Measurements from ENCODE around the gene DSCAML1.

DSCAML1 gene

DNA sequence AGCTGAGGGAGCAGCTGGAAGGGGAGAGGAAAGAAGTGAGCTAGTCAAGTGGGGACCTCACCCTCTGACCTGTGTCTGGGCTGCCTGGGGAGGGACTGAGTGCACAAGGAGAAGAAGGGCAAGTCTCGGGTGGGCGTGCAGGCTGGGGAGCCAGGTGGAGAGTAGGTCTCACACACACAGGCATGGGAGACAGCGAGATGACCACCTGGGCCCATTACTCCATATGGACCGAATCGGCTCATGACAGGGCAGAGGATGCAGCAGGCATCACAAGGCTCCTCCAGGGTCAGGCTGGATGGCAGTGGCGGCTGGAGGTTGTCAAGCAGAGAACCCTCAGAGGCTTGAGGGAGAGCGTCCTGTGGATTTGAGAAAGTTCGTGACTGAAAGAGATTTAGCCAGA is 405.8 kb downstream of the DSCAML1 start:
- Mint-ChIP-seq H3K4me1 (no peaks in the 10 kb centered on the region), H3K27me3 (no peaks in the 10 kb centered on the region), H3K27ac (no peak overlapping the region), H3K9me3 (no peaks in the 10 kb centered on the region), H3K4me3 (no peak overlapping the region), H3K36me3 (peaks cover 30% of the 10 kb centered on the region)

DNA sequence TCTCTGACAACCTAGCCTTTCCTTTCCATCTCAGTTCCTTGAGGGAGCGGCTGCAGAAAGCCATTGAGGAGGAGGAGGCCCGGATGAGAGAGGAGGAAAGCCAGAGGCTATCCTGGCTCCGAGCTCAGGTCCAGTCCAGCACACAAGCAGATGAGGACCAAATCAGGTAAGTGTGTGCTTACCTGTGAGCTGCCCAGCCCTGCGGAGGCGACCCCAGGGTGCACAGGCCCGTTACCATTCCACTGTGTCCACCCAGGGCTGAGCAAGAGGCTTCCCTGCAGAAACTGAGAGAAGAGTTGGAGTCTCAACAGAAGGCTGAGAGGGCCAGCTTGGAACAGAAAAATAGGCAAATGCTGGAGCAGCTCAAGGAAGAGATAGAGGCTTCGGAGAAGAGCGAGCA is 406.3 kb downstream of the DSCAML1 start:
- Mint-ChIP-seq H3K27me3 (no peaks in the 10 kb centered on the region), H3K27ac (no peak overlapping the region), H3K4me1 (no peaks in the 10 kb centered on the region), H3K36me3 (peaks cover 27% of the 10 kb centered on the region), H3K4me3 (no peak overlapping the region), H3K9me3 (no peaks in the 10 kb centered on the region)

DNA sequence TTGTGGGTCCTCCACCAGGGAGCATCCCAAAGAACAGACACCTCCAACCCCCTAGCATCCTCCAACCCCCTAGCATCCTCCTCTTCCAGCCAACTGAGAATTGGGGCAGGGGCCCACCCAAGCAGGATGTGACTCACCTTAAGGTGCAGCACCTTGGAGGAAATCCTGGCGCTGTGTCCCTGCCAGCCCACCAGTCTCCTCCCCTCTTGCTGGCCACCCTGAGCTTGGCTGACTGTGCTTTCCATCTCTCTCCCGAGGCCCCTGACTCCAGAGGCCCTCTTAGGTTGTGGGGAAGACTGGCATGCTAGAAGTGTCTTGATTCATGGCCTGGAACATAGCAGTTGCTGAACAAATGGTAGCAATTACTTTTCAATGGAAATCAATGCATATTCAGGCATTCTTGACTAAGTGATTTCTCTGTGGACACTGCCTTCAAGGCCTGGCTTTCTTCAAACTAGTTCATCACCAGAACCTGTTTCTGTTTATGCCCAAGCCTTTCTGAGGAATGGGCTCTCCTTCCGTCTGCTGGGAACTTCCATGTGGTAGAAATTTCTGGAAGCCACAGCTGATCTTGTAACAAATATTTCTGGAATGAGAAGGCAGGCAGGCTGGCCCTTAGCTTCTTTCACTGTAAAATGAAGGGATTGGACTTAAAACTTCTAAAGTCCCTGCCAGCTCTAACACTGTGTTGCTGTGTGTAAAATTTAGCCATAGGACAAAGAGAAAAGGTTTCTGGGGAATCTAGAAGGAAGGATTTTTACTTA is 408.8 kb downstream of the DSCAML1 start:
- Mint-ChIP-seq H3K36me3 (peaks cover 25% of the 10 kb centered on the region), H3K4me1 (no peaks in the 10 kb centered on the region), H3K4me3 (no peak overlapping the region), H3K9me3 (no peaks in the 10 kb centered on the region), H3K27me3 (no peaks in the 10 kb centered on the region), H3K27ac (no peak overlapping the region)

DNA sequence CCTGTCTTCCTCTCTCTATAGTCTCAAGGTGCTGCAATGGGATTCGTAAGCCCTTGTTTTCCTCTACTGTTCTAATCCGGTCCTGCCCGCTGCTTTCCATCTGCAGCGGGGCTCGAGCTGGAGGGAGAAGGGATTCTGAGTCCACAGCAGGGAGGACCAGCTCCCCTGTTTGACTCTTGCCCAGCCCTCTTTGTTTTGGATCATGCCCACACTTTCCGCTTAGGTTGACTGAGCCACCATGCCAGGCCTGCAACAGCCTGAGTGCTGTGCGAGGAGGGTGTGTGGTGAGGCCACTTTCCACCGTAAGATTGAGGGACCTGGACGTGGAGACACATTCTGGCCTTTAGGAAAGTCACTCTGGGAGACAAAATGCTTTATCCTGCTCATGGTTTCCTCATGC is 411.1 kb downstream of the DSCAML1 start:
- H3K27me3 Mint-ChIP-seq = no peaks in the 10 kb centered on the region
- no peak overlapping the region for H3K27ac Mint-ChIP-seq
- no peaks in the 10 kb centered on the region for H3K4me1 Mint-ChIP-seq
- peaks cover 20% of the 10 kb centered on the region for H3K36me3 Mint-ChIP-seq
- no peak overlapping the region for H3K4me3 Mint-ChIP-seq
- H3K9me3 Mint-ChIP-seq = no peaks in the 10 kb centered on the region

DNA sequence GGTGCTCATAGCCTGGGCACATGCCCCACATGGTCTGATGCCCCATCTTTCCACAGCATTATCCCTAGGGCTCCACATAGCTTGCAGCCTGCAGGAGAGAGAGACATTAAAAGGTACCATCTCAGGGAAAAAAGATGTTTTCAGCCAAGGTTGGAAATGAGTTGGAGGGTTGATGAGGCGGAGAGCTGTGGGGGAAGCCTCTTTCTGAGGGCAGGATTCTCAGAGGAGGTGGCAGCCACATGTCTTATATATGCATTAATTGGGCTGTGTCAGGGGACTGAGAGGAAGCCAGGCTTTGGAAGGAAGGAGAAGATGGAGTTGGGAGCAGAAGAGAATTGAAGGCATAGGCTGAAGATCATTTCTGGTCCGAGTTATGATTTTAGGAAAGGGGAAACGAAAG is 411.5 kb downstream of the DSCAML1 start:
- H3K27ac Mint-ChIP-seq = no peak overlapping the region
- no peaks in the 10 kb centered on the region for H3K4me1 Mint-ChIP-seq
- H3K9me3 Mint-ChIP-seq = no peaks in the 10 kb centered on the region
- H3K36me3 Mint-ChIP-seq = peaks cover 18% of the 10 kb centered on the region
- no peaks in the 10 kb centered on the region for H3K27me3 Mint-ChIP-seq
- no peak overlapping the region for H3K4me3 Mint-ChIP-seq

DNA sequence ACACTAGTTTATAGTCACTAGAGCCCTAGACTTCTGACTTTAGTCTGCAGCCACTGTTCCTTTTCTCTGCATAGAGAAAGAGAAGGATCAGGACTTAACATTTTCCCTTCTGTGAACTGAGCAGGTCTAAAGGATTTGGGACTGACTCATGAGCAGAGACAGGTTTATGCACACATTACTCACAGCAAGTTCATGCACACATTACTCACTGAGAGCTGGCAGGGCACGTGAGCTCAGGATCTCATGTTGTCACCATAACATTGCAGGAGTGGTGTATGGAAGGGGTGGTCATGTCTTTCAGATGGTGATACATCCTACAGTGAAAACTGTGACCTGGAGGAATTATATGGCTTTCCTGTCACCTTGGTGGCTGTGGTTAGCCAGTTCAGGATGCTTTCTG is 413.0 kb downstream of the DSCAML1 start:
- no peaks in the 10 kb centered on the region for H3K9me3 Mint-ChIP-seq
- H3K4me1 Mint-ChIP-seq = no peaks in the 10 kb centered on the region
- H3K4me3 Mint-ChIP-seq = no peak overlapping the region
- no peaks in the 10 kb centered on the region for H3K27me3 Mint-ChIP-seq
- H3K36me3 Mint-ChIP-seq = peaks cover 15% of the 10 kb centered on the region
- no peak overlapping the region for H3K27ac Mint-ChIP-seq

DNA sequence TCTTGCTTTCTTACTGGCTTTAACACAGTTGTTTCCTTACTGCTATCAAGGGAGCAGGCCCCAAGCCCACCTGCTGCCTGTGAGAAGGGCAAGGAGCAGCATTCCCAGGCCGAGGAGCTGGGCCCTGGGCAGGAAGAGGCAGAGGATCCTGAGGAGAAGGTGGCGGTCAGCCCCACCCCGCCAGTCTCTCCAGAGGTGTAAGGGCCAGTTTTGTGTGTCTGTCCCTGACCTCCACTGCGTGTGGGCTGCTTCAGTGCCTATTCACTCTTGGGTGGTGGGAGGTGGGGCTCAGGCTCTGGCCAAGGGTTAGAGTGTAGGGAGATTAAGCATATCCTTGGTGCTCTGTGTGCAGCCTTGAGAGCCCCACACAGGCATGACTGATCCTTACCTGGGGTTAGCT is 414.3 kb downstream of the DSCAML1 start:
- Mint-ChIP-seq H3K27ac (no peak overlapping the region), H3K4me1 (no peaks in the 10 kb centered on the region), H3K27me3 (no peaks in the 10 kb centered on the region), H3K9me3 (no peaks in the 10 kb centered on the region), H3K4me3 (no peak overlapping the region), H3K36me3 (peaks cover 14% of the 10 kb centered on the region)

DNA sequence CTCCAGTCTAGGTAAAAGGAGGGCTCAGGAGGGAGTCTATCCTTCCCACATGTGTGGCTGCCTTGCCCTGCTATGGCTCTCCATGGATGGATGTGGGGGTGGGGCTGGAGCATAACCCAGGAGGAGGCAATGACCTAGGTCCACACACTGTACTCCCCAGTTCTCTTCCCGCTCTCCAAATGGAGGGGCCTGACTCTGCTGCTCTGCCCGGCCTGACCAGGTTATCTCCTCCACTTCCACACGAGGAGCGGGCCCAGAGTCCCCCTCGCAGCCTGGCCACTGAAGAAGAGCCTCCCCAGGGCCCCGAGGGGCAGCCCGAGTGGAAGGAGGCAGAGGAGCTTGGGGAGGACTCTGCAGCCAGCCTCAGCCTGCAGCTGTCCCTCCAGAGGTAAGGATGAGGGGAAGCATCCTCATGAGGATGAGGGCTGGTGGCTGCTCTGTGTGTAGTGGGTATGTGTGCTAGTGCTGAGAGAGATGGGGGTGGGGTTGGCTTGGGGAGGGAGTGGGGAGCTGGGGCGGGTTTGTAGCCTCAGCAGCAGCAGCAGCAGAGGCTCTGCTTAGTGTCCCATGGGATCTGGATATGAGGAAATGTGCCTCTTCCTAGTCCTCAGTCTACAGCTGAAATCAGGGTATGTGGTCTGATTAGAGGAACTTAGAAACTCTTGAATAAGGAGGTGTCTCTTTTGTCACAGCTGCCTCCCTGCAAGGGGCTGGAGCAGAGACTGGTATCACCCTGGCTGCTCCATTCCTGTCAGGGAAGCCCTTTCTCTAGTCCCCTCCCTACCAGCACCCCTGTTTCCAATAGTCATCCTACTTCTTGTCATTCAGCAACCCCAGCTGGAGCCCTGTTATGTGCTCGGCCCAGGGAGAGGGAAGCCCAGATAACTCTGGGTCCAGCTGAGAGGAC is 415.3 kb downstream of the DSCAML1 start:
- Mint-ChIP-seq H3K27ac (no peak overlapping the region), H3K4me1 (no peaks in the 10 kb centered on the region), H3K27me3 (no peaks in the 10 kb centered on the region), H3K36me3 (peaks cover 12% of the 10 kb centered on the region), H3K4me3 (no peak overlapping the region), H3K9me3 (no peaks in the 10 kb centered on the region)

DNA sequence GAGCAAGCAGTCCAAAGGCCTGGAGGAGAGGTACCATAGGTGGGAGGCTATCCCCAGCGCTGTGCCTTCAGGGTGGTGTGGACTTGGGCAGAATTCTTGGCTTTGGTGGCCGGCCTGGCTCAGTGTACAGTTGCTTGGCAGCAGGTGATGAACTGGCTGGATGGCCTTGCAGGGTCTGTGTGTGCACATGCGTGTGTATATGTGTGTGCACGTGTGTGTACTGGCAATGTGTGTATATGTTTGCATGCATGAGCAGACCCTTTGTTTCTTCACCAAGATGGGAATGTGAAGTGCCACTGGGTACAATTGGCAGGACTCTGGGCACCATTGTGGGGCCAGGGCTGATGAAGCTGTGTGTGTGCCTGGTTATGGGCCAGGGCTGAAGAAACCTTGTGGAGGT is 416.3 kb downstream of the DSCAML1 start:
- Mint-ChIP-seq H3K27ac (no peak overlapping the region), H3K9me3 (no peaks in the 10 kb centered on the region), H3K27me3 (no peaks in the 10 kb centered on the region), H3K36me3 (peaks cover 15% of the 10 kb centered on the region), H3K4me1 (no peaks in the 10 kb centered on the region), H3K4me3 (no peak overlapping the region)

DNA sequence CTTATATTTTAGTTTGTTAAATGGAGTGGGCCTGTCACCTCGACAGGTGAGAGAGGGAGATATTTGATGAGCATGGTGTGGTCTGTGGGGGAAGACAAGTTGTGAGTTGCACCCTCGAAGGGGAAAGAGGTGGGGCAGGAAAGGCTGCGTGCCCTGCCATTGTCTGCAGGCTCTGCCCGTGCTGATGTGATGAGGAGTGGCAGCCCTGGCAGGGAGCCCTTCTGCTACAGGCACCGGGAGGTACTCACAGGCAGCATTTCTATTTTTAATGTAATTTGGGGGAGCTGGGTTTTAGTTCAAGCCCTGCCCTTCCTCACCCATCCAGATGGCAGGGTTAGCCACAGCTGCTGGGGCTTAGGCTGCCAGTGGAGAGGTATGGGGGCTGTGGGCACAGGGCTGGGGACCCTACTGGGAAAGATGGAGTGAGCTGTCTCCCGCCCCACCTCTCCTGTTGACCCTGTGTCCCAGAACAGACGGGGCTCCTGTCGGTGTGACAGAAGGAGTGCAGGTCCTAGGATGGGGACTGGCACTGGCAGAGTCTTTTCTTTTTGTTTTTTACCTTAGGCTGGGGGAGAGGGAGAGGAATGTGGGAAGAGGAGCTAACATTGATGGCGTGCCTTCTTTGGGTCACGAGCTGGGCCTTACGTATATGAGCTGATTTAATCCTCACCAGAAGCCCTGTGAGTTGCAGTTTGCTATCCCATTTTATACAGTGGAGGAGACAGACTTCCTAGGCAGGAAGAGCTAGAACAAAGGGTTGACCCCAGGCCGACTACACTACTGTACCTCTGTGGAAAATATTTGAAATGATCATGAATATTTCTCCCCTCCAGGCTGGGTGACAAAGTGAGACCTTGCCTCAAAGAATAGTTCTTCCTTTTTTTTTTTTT is 417.8 kb downstream of the DSCAML1 start:
- Mint-ChIP-seq H3K27me3 (no peaks in the 10 kb centered on the region), H3K9me3 (no peaks in the 10 kb centered on the region), H3K4me1 (no peaks in the 10 kb centered on the region), H3K27ac (no peak overlapping the region), H3K36me3 (peaks cover 11% of the 10 kb centered on the region), H3K4me3 (no peak overlapping the region)

Measured in activated naive CD4-positive, alpha-beta T cell treated with anti-CD3 and anti-CD28 coated beads, Interleukin-2, amount 50 U/mL, for 24 hours (primary cell).